ENCODE measurements around the gene ESYT1. TPM values are rescaled to one million over a fixed set of nuclear protein-coding genes. Genes with fewer than 3 reads are reported as not detected.
A peak's percentile ranks its signal among the peaks of the same experiment; 100 is the strongest.
"Not testable (repeated sequence)": the region's sequence is repeated elsewhere in the genome, so short reads cannot be mapped to it uniquely, and the experiment has no call there.

Gene ESYT1
- total and polyA plus RNA-seq, 10 of the 15 experiments (the other 5 are each of a cell fraction or from before 2014, with no cell fraction given) = 47.5 to 120 (median 87.1) TPM

DNA sequence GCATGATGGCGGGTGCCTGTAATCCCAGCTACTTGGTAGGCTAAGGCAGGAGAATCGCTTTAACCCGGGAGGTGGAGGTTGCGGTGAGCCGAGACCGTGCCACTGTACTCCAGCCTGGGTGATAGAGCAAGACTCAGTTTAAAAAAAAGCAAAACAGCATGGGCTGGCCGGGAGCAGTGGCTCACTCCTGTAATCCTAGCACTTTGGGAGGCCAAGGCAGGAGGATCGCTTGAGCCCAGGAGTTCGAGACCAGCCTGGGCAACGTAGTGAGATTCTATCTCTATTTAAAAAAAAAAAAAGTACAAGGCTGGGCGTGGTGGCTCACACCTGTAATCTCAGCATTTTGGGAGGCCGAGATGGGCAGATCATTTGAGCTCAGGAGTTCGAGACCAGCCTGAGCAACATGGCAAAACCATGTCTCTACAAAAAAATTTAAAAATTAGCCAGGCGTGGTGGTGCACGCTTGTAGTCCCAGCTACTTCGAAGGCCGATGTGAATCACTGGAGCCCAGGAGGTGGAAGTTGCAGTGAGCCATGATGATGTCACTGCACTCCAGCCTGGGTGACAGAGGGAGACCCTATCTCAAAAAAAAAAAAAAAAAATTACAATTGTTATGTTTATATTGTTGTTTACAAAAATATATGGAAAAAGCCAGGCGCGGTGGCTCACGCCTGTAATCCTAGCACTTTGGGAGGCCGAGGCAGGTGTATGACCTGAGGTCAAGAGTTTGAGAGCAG lies 28.6 kb downstream of the ESYT1 start:
- 83% methylated on average over 21 of the region's 21 CpGs for WGBS (ENCODE audit: insufficient coverage, insufficient replicate concordance, low lambda C conversion rate, missing lambda C conversion rate)
- POLR2A ChIA-PET = interaction anchor here (0.6 to 1.0 kb wide), 6 partner anchors 26 to 447 kb away, joined by 3 to 7 read pairs (median 4); partner anchors contain the start of gene RNF41

More for the DNA sequence above, 28.6 kb downstream of the ESYT1 start:
- H2AFZ ChIP-seq (ENCODE audit: control insufficient read depth, low read depth, low read length); ATAC-seq; H3K27me3 ChIP-seq (replicated peaks in 1 of 2; ENCODE audit: control insufficient read depth in 2 of 2, insufficient read depth in 2 of 2, low read length in 1 of 2); BruUV-seq (replicated peaks); in situ Hi-C loops (cut with MboI); FAIRE-seq; DNase-seq (ENCODE audit: low read depth, low spot score); H4K20me1 ChIP-seq (ENCODE audit: control insufficient read depth, insufficient read depth); H3K9me3 ChIP-seq (replicated peaks; ENCODE audit: control insufficient read depth, insufficient read depth, low read length): not testable (repeated sequence)
- H3K27ac ChIP-seq (ENCODE audit: control insufficient read depth, insufficient read depth) = peak overlapping the region; percentile 85
- H3K79me2 ChIP-seq (ENCODE audit: control insufficient read depth, insufficient read depth, low read length) = peaks cover 52% of the 10 kb centered on the region
- ChIA-PET SMC1A (ENCODE audit: uncharacterized antibody, unreplicated experiment) (interaction anchor here (0.7 kb wide), 1 partner anchor 126 kb away, joined by 3 read pairs; no protein-coding TSS in a partner anchor), CTCF (interaction anchor here (0.7 to 3.6 kb wide), 6 partner anchors 28 to 112 kb away, joined by 3 to 11 read pairs (median 4); partner anchors contain the start of genes ESYT1, PA2G4, SMARCC2 and ZC3H10), RAD21 (ENCODE audit: unreplicated experiment) (interaction anchor here (0.9 kb wide), 1 partner anchor 29 kb away, joined by 3 read pairs; the partner anchor contains the start of gene ESYT1)
- peak overlapping the region; percentile 81; the same call in 1 of the 2 replicates for H3K9ac ChIP-seq (ENCODE audit: control insufficient read depth, insufficient read depth, low read length)
- TF ChIP-seq ATF7 (IDR thresholded peaks at IDR 0.05; ENCODE audit: low read depth) (0 out of 2 replicates have a peak, but pooled peaks have one; percentile 14), NBN (IDR thresholded peaks at IDR 0.05) (0 out of 2 replicates have a peak, but pooled peaks have one; percentile 6)
- H3K4me2 ChIP-seq (ENCODE audit: control insufficient read depth, insufficient read depth) = peak overlapping the region; percentile 91
- peaks cover 27% of the 10 kb centered on the region for H3K4me1 ChIP-seq (ENCODE audit: control insufficient read depth, insufficient read depth, low read length)
- intact Hi-C loops (cut with micrococcal nuclease; ENCODE audit: unreplicated experiment) = loop anchor here (1.0 kb wide), 1 partner anchor 30 kb away; no protein-coding TSS in a partner anchor
- H3K36me3 ChIP-seq (ENCODE audit: control insufficient read depth in 2 of 2, insufficient read depth in 2 of 2, low read length in 1 of 2) = peaks cover 14 to 18% of the 10 kb centered on the region in 2 experiments
- H3K4me3 ChIP-seq = peak overlapping the region; percentile 87
